ENCODE data around the gene BICRAL. TPM values are rescaled to one million over a fixed set of nuclear protein-coding genes. Genes with fewer than 3 reads are reported as not detected.

The BICRAL gene
- total and polyA plus RNA-seq, 2 experiments from 2014 or later, result 2.1 to 6.3 TPM

DNA sequence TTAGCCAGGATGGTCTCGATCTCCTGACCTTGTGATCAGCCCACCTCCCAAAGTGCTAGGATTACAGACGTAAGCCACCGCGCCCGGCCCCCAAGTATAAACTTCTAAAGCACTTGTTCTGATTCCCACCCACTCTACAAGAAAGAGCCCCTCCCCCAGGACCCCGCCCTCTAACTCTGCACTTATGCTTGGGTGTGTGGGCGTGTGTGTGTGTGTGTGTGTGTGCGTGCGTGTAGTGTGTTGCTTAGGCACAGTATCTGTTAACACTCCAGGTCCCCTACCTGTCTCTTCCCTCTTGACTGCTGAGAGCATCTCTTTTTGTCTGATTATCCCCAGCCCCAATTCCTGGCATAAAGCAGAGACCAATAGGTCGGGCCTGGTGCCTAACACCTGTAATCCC is 128.0 kb downstream of the BICRAL start:
- Histone ChIP-seq H2AFZ (no peak overlapping the region), H3K9me2 (replicated peaks; ENCODE audit: insufficient read depth) (no peaks in the 10 kb centered on the region), H3K79me2 (no peaks in the 10 kb centered on the region), H3K4me1 (ENCODE audit: insufficient read depth) (no peaks in the 10 kb centered on the region), H3K27ac (no peak overlapping the region), H3K36me3 (replicated peaks; ENCODE audit: insufficient read depth, low read depth) (no peaks in the 10 kb centered on the region), H3K4me3 (no peak overlapping the region), H3K4me2 (no peak overlapping the region), H3K9me3 (ENCODE audit: low read depth) (no peaks in the 10 kb centered on the region), H4K20me1 (ENCODE audit: insufficient read depth, poor library complexity, severe bottlenecking) (no peaks in the 10 kb centered on the region), H3K27me3 (no peaks in the 10 kb centered on the region)
- no peak for DNase-seq (ENCODE audit: low spot score)
- TF ChIP-seq EZH2 (IDR thresholded peaks at IDR 0.05; ENCODE audit: borderline replicate concordance), result no peak
- no peak for TF ChIP-seq EZH2phosphoT487 (IDR thresholded peaks at IDR 0.05; ENCODE audit: low read depth, severe bottlenecking, unreplicated experiment)
- TF ChIP-seq, protein P1, sequence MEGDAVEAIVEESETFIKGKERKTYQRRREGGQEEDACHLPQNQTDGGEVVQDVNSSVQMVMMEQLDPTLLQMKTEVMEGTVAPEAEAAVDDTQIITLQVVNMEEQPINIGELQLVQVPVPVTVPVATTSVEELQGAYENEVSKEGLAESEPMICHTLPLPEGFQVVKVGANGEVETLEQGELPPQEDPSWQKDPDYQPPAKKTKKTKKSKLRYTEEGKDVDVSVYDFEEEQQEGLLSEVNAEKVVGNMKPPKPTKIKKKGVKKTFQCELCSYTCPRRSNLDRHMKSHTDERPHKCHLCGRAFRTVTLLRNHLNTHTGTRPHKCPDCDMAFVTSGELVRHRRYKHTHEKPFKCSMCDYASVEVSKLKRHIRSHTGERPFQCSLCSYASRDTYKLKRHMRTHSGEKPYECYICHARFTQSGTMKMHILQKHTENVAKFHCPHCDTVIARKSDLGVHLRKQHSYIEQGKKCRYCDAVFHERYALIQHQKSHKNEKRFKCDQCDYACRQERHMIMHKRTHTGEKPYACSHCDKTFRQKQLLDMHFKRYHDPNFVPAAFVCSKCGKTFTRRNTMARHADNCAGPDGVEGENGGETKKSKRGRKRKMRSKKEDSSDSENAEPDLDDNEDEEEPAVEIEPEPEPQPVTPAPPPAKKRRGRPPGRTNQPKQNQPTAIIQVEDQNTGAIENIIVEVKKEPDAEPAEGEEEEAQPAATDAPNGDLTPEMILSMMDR (IDR thresholded peaks at IDR 0.05; ENCODE audit: poor library complexity), result no peak
- 87% methylated on average over 10 of the region's 10 CpGs for WGBS (ENCODE audit: low lambda C conversion rate, missing lambda C conversion rate)

DNA sequence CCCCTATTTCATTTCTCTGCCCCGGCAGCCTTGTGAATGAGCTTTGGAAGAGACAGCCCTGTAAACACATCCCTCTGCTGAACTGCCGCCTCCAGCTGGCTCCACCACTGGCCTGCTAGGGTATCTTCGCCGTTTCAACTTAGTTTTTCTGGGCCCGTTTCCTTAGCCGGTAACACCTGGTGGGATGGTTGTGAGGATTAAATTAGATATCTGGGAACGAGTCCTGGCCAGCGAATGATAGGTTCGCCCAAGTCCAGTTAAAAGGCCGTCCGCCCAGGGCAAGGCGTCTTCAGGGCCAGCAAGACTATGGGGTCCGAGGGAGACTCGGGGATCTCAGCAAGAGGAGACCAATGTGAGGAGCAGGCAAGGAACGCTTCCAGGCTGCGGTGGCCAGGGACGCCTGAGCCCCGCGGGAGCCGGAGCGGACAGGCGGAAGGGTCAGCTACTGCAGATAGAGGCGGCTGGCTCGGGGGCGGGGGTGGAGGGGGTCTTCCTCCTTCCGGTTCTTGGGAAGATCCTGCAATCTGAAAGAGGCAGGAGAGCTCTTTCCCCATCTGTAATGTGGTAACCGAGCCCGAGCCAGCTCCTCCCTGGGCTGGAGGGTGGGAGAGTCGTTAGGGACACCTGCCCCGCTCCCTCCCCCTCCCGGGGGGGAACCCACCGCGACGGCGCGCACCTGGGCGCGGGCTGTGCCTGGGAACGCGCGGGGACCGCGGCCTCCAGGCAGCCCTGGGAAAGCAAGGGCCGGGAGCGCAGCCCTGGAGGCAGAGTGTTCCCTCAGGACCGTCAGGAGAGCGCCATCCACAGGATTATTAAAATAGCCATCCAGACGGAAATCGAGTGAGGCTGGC is 129.5 kb downstream of the BICRAL start:
- Histone ChIP-seq H3K27me3 (no peaks in the 10 kb centered on the region), H4K20me1 (ENCODE audit: insufficient read depth, poor library complexity, severe bottlenecking) (no peaks in the 10 kb centered on the region), H3K36me3 (replicated peaks; ENCODE audit: insufficient read depth, low read depth) (no peaks in the 10 kb centered on the region), H3K4me1 (ENCODE audit: insufficient read depth) (no peaks in the 10 kb centered on the region), H3K4me2 (peak overlapping the region; percentile 87), H3K27ac (peak overlapping the region; percentile 7), H2AFZ (peak overlapping the region; percentile 78), H3K79me2 (no peaks in the 10 kb centered on the region), H3K9me2 (replicated peaks; ENCODE audit: insufficient read depth) (no peaks in the 10 kb centered on the region), H3K4me3 (peak overlapping the region; percentile 1), H3K9me3 (ENCODE audit: low read depth) (no peaks in the 10 kb centered on the region)
- DNase-seq (ENCODE audit: low spot score), result peak; percentile 64
- 8% methylated on average over 31 of the region's 49 CpGs for WGBS (ENCODE audit: low lambda C conversion rate, missing lambda C conversion rate)
- TF ChIP-seq EZH2 (IDR thresholded peaks at IDR 0.05; ENCODE audit: borderline replicate concordance), result no peak
- TF ChIP-seq, protein P1 (IDR thresholded peaks at IDR 0.05; ENCODE audit: poor library complexity), result peak; percentile 32
- TF ChIP-seq EZH2phosphoT487 (IDR thresholded peaks at IDR 0.05; ENCODE audit: low read depth, severe bottlenecking, unreplicated experiment), result no peak

DNA sequence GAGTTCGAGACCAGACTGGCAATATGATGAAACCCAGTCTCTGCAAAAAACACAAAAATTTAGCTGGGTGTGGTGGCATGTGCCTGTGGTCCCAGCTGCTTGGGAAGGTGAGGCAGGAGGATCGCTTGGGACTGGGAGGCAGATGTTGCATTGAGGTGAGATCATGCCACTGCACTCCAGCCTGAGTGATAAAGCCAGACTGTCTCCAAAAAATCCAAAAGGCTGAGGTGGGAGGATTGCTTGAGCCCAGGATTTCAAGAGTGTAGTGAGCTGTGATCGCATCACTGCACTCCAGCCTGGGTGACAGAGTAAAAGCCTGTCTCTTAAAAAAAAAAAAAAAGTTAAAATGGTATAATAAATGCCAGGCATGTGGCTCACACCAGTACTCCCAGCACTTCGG is 132.7 kb downstream of the BICRAL start:
- Histone ChIP-seq H3K27ac (no peak overlapping the region), H3K27me3 (no peaks in the 10 kb centered on the region), H3K4me1 (ENCODE audit: insufficient read depth) (no peaks in the 10 kb centered on the region), H3K4me3 (no peak overlapping the region), H3K9me3 (ENCODE audit: low read depth) (no peaks in the 10 kb centered on the region), H3K36me3 (replicated peaks; ENCODE audit: insufficient read depth, low read depth) (no peaks in the 10 kb centered on the region), H3K4me2 (no peak overlapping the region), H4K20me1 (ENCODE audit: insufficient read depth, poor library complexity, severe bottlenecking) (no peaks in the 10 kb centered on the region), H3K9me2 (replicated peaks; ENCODE audit: insufficient read depth) (no peaks in the 10 kb centered on the region), H2AFZ (no peak overlapping the region), H3K79me2 (no peaks in the 10 kb centered on the region)
- TF ChIP-seq, protein P1 (IDR thresholded peaks at IDR 0.05; ENCODE audit: poor library complexity), result no peak
- TF ChIP-seq EZH2phosphoT487 (IDR thresholded peaks at IDR 0.05; ENCODE audit: low read depth, severe bottlenecking, unreplicated experiment) (no peak), EZH2 (IDR thresholded peaks at IDR 0.05; ENCODE audit: borderline replicate concordance) (no peak)
- WGBS (ENCODE audit: low lambda C conversion rate, missing lambda C conversion rate), result 73% methylated on average over 4 of the region's 4 CpGs
- DNase-seq (ENCODE audit: low spot score), result no peak
